A673 (cell line): Measurements from ENCODE around the gene LSM11. TPM values are rescaled to one million over a fixed set of nuclear protein-coding genes. Genes with fewer than 3 reads are reported as not detected.

Experiments
- BruUV-seq: library from RNA; stranded (reverse); fragments of 400-500 nt; replicated peaks from 2 replicates; lab custom pipeline; 2021; lab: Mats Ljungman, UMichigan
- CTCF ChIA-PET: fragments of 300-600 bp; sonication (Branson Sonifier 250); formaldehyde crosslinking; loops from one replicate; lab custom pipeline; 2022; ENCODE audit warnings: antibody characterized with exemption; lab: Charles Lee
- POLR2A ChIA-PET: fragments of 300-600 bp; sonication (Branson Sonifier 250); formaldehyde crosslinking; loops from one replicate; lab custom pipeline; 2022; ENCODE audit warnings: antibody characterized with exemption; ENCODE audit not compliant: low non-redundant PET; lab: Charles Lee
- DNase-seq: peaks from one replicate; pipeline ENCODE4 v3.0.0-alpha.2; 2015; ENCODE audit warnings: low spot score
- H3K27ac ChIP-seq: fragments of 200-600 bp; sonication (generic); 2 replicates; pipeline ENCODE4 v1.5.1; 2016; ENCODE audit warnings: mixed run types, low read depth, mild to moderate bottlenecking, mixed read lengths, antibody characterized with exemption, low read length; ENCODE audit not compliant: poor library complexity, severe bottlenecking
- H3K27me3 ChIP-seq: fragments of 200-600 bp; sonication (generic); replicated peaks from 2 replicates; pipeline ENCODE4 v1.6.1; 2017; ENCODE audit warnings: mixed run types, low read depth, mild to moderate bottlenecking, mixed read lengths, antibody characterized with exemption, low read length; ENCODE audit not compliant: insufficient read depth, poor library complexity
- H3K36me3 ChIP-seq: fragments of 200-600 bp; sonication (generic); 2 replicates; pipeline ENCODE4 v1.6.1; 2016; ENCODE audit warnings: mixed run types, mild to moderate bottlenecking, mixed read lengths, antibody characterized with exemption, low read length; ENCODE audit not compliant: insufficient read depth, poor library complexity, severe bottlenecking
- H3K4me1 ChIP-seq: fragments of 200-600 bp; sonication (generic); 2 replicates; pipeline ENCODE4 v1.6.1; 2017; ENCODE audit warnings: mixed run types, mild to moderate bottlenecking, mixed read lengths, antibody characterized with exemption, low read length; ENCODE audit not compliant: insufficient read depth, poor library complexity, severe bottlenecking
- H3K4me3 ChIP-seq: fragments of 200-600 bp; sonication (generic); 2 replicates; pipeline ENCODE4 v1.5.1; 2016; ENCODE audit warnings: low read depth, mixed run types, mild to moderate bottlenecking, mixed read lengths, low read length; ENCODE audit not compliant: poor library complexity, severe bottlenecking
- H3K9me3 ChIP-seq: fragments of 200-600 bp; sonication (generic); 2 replicates; pipeline ENCODE4 v1.6.1; 2016; ENCODE audit warnings: mixed run types, low read depth, mild to moderate bottlenecking, mixed read lengths, antibody characterized with exemption, low read length; ENCODE audit not compliant: poor library complexity, severe bottlenecking
- CTCF ChIP-seq: fragments of 300-800, 200-600 bp; sonication (generic); conservative IDR thresholded peaks from 2 replicates; pipeline ENCODE4 v1.5.1; 2017; ENCODE audit warnings: low read depth, mild to moderate bottlenecking, antibody characterized with exemption, low read length, moderate library complexity, mixed read lengths
- EZH2 ChIP-seq: fragments of 200-600 bp; sonication (generic); IDR thresholded peaks from 2 replicates; pipeline ENCODE4 v1.6.1; 2017; ENCODE audit warnings: borderline replicate concordance, low read depth, mild to moderate bottlenecking, mixed read lengths, antibody characterized with exemption, low read length; ENCODE audit not compliant: poor library complexity, severe bottlenecking
- intact Hi-C: fragments of 100-400 bp; cut with micrococcal nuclease; formaldehyde crosslinking; loops from one replicate; pipeline ENCODE4 v1.10.0; 2022; ENCODE audit not compliant: unreplicated experiment
- total RNA-seq: library from RNA; stranded (reverse); gene quantifications from 2 replicates; pipeline ENCODE4 v1.2.3, GENCODE V29; 2021

The LSM11 gene
- total RNA-seq, 1 experiment from 2014 or later = 3.6 TPM

- no peak overlapping the region for H3K27ac ChIP-seq
- intact Hi-C loops = no loop called here
- no peaks in the 10 kb centered on the region for H3K4me1 ChIP-seq
- no peak overlapping the region for H3K4me3 ChIP-seq
- CTCF ChIA-PET = no interaction called here
- BruUV-seq = no TSS peak
- peaks cover 24% of the 10 kb centered on the region for H3K36me3 ChIP-seq
- no peaks in the 10 kb centered on the region for H3K9me3 ChIP-seq
- TF ChIP-seq CTCF (no peak), EZH2 (no peak)
- no peak for DNase-seq
- POLR2A ChIA-PET = no interaction called here
- no peaks in the 10 kb centered on the region for H3K27me3 ChIP-seq
Measured at GRCh38 chr5:157802736-157803135, 59.2 kb downstream of the LSM11 start.

GRCh38 chr5:157808043-157808442, 64.5 kb downstream of the LSM11 start:
- DNase-seq = no peak
- CTCF ChIA-PET = no interaction called here
- no peaks in the 10 kb centered on the region for H3K9me3 ChIP-seq
- POLR2A ChIA-PET = no interaction called here
- H3K27me3 ChIP-seq = no peaks in the 10 kb centered on the region
- H3K27ac ChIP-seq = no peak overlapping the region
- H3K4me3 ChIP-seq = no peak overlapping the region
- peaks cover 13% of the 10 kb centered on the region for H3K4me1 ChIP-seq
- peaks cover 46% of the 10 kb centered on the region for H3K36me3 ChIP-seq
- TF ChIP-seq EZH2 (no peak), CTCF (no peak)
- intact Hi-C loops = no loop called here
- no TSS peak for BruUV-seq

Other genes starting within 250 kb of the LSM11 start
- 1.7 and 2.3 TPM in 2 replicates for gene ADAM19, start 167.9 kb upstream of the LSM11 start, total RNA-seq
- gene SOX30, start 91.3 kb upstream of the LSM11 start, total RNA-seq = not detected in 2 replicates
- gene C5orf52, start 72.2 kb upstream of the LSM11 start, total RNA-seq = not detected in 2 replicates
- 11.8 and 13.0 TPM in 2 replicates for gene THG1L, start 12.3 kb upstream of the LSM11 start, total RNA-seq
- 69.6 and 71.4 TPM in 2 replicates for gene CLINT1, start 115.4 kb downstream of the LSM11 start, total RNA-seq